Naive B cell (primary cell): ENCODE data around the gene CANT1. TPM values are rescaled to one million over a fixed set of nuclear protein-coding genes. Genes with fewer than 3 reads are reported as not detected.
A peak's percentile ranks its signal among the peaks of the same experiment; 100 is the strongest.
"Not testable (repeated sequence)": the region's sequence is repeated elsewhere in the genome, so short reads cannot be mapped to it uniquely, and the experiment has no call there.

ENCODE experiments used
- ATAC-seq, 2 donors: fragments of 150-1000 bp; cut with Tn5 transposase; 2 replicates each; pipeline ENCODE4 v1.10.0; 2021; ENCODE audit warnings: low read depth in 2 of 2, mild to moderate bottlenecking in 2 of 2, moderate library complexity in 2 of 2
- DNase-seq: peaks from one replicate; pipeline ENCODE4 v3.0.0; 2022
- H3K27ac Mint-ChIP-seq, 6 donors: one replicate each; pipeline ENCODE4 v1.8.0; 2020 to 2022; ENCODE audit warnings: mild to moderate bottlenecking in 6 of 6, mixed read lengths in 6 of 6, moderate library complexity in 5 of 6, inconsistent platforms in 2 of 6
- H3K27me3 Mint-ChIP-seq, 3 donors: one replicate each; pipeline ENCODE4 v1.8.0; 2021 to 2022; ENCODE audit warnings: mixed read lengths in 3 of 3, mild to moderate bottlenecking in 1 of 3
- H3K36me3 Mint-ChIP-seq, 2 donors: one replicate each; pipeline ENCODE4 v1.8.0; 2020 to 2022; ENCODE audit warnings: mixed read lengths in 2 of 2, inconsistent platforms in 1 of 2, mild to moderate bottlenecking in 1 of 2
- H3K4me1 Mint-ChIP-seq, 3 donors: one replicate each; pipeline ENCODE4 v1.8.0; 2020 to 2022; ENCODE audit warnings: mixed read lengths in 3 of 3, inconsistent platforms in 1 of 3, mild to moderate bottlenecking in 1 of 3, moderate library complexity in 1 of 3
- H3K4me3 Mint-ChIP-seq, 8 donors: one replicate each; pipeline ENCODE4 v1.8.0; 2020 to 2022; ENCODE audit warnings: mild to moderate bottlenecking in 8 of 8, mixed read lengths in 8 of 8, moderate library complexity in 8 of 8, inconsistent platforms in 2 of 8
- H3K9me3 Mint-ChIP-seq, 7 donors: one replicate each; pipeline ENCODE4 v1.8.0; 2020 to 2022; ENCODE audit warnings: mixed read lengths in 7 of 7, mild to moderate bottlenecking in 5 of 7, inconsistent platforms in 2 of 7, moderate library complexity in 1 of 7
- polyA plus RNA-seq, 6 donors: library from polyadenylated mRNA; unstranded; fragments of 300-500 nt; fragmentation: Illumina TruSeq; gene quantifications; one replicate each; pipeline ENCODE4 v1.2.3, GENCODE V29; 2021; ENCODE audit warnings: low read depth in 6 of 6

Gene CANT1
- polyA plus RNA-seq, 6 donors from 2014 or later, result 3.7 to 9.7 (median 6.0) TPM

- H3K4me1 Mint-ChIP-seq, result peaks cover 13 to 17% (median 14%) of the 10 kb centered on the region in 3 donors
- ATAC-seq (no peak), DNase-seq (no peak)
- H3K4me3 Mint-ChIP-seq, result peak overlapping the region in 1 of 8 donors; percentile 15
- H3K36me3 Mint-ChIP-seq, result peaks cover 0 to 14% of the 10 kb centered on the region in 2 donors
- H3K9me3 Mint-ChIP-seq, result peaks cover 0 to 21% (median 17%) of the 10 kb centered on the region in 7 donors
- H3K27ac Mint-ChIP-seq, result no peak overlapping the region
- peaks cover 6 to 9% (median 8%) of the 10 kb centered on the region in 3 donors for H3K27me3 Mint-ChIP-seq
Measured at GRCh38 chr17:78947235-78948149, 62.1 kb downstream of the CANT1 start.

DNA sequence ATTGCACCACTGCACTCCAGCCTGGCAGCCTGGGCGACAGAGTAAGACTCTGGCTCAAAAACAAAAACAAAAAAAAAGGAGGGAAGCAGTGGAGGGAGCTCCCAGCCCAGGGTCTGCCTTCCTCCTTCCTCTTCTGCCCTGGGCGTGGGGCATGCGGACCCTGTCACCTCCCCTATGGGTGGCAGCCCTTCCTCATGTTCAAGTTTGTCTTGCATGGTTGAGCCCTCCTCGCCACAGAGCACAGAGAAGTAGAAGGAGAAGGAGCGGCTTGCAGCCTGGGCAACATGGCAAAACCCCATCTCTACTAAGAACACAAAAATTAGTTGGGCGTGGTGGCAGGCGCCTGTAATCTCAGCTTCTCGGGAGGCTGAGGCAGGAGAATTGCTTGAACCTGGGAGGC is 62.9 kb downstream of the CANT1 start:
- ATAC-seq, result peak; percentile 79 to 81
- Mint-ChIP-seq H3K36me3 (peaks cover 0 to 14% of the 10 kb centered on the region in 2 donors), H3K27ac (peak overlapping the region in 3 of 6 donors; percentile 16 to 52 (median 16)), H3K4me1 (peaks cover 13 to 17% (median 14%) of the 10 kb centered on the region in 3 donors), H3K9me3 (peaks cover 0 to 21% (median 15%) of the 10 kb centered on the region in 7 donors), H3K27me3 (peaks cover 5 to 9% (median 8%) of the 10 kb centered on the region in 3 donors), H3K4me3 (peak overlapping the region in 4 of 8 donors; percentile 1 to 77 (median 31))
- peak; percentile 26 for DNase-seq

DNA sequence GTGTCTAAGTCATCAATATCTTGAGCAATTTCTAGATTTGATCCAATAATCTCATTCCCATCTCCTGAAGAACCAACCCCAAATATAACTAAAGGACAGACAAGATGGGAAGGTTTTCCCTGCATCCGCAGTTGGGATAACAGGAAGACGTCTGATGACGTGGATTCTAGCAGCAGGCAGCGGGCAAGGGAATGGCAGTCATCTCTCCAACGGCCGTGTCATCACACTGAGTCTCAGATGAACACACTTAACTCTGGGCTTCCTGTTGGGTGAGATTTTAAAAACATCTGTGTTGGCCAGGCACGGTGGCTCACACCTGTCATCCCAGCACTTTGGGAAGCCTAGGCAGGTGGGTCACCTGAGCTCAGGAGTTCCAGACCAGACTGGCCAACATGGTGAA is 63.4 kb downstream of the CANT1 start:
- H3K27me3 Mint-ChIP-seq, result peaks cover under 1 to 9% (median 8%) of the 10 kb centered on the region in 3 donors
- H3K27ac Mint-ChIP-seq, result peak overlapping the region in 2 of 6 donors; percentile 26 to 52
- ATAC-seq (no peak), DNase-seq (no peak)
- peaks cover 0 to 17% (median 14%) of the 10 kb centered on the region in 7 donors for H3K9me3 Mint-ChIP-seq
- H3K36me3 Mint-ChIP-seq, result peaks cover 0 to 11% of the 10 kb centered on the region in 2 donors
- peaks cover 13 to 17% (median 14%) of the 10 kb centered on the region in 3 donors for H3K4me1 Mint-ChIP-seq
- peak overlapping the region in 3 of 8 donors; percentile 11 to 77 (median 32) for H3K4me3 Mint-ChIP-seq

- Mint-ChIP-seq H3K4me1 (peaks cover 13 to 17% (median 14%) of the 10 kb centered on the region in 3 donors), H3K9me3 (peaks cover 0 to 10% (median 7%) of the 10 kb centered on the region in 7 donors)
- not testable (repeated sequence) for ATAC-seq, H3K36me3 Mint-ChIP-seq, H3K27me3 Mint-ChIP-seq, DNase-seq, H3K27ac Mint-ChIP-seq, H3K4me3 Mint-ChIP-seq
Measured at GRCh38 chr17:78945455-78945854, 64.1 kb downstream of the CANT1 start.

DNA sequence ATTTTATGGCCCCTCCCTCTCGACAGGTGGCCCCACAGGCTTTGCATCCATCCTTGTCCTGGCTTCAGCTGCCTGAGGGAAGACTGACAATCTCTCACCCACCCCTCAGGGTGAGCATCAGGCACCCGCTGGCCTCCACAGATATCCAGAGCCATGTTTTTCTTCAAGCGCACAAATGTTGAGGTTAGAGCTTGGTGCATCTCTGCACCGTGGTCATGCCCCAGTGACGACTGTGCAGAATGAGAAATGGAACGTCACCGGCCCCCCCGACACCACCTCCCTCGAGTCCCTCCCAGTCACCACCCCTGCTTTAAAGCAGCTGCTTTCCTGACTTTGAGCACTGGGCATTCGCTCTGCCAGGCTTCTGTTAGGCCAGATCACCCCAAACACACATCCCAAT is 64.6 kb downstream of the CANT1 start:
- Mint-ChIP-seq H3K27ac (no peak overlapping the region), H3K27me3 (peaks cover 0 to 9% (median 8%) of the 10 kb centered on the region in 3 donors), H3K36me3 (no peaks in the 10 kb centered on the region), H3K4me3 (peak overlapping the region in 2 of 8 donors; percentile 6 to 31), H3K9me3 (peaks cover 0 to 6% (median 5%) of the 10 kb centered on the region in 7 donors), H3K4me1 (peaks cover 13 to 17% (median 14%) of the 10 kb centered on the region in 3 donors)
- no peak for DNase-seq
- ATAC-seq, result peak; percentile 58 to 60

- Mint-ChIP-seq H3K4me1 (peaks cover 13 to 17% (median 14%) of the 10 kb centered on the region in 3 donors), H3K36me3 (no peaks in the 10 kb centered on the region), H3K9me3 (no peaks in the 10 kb centered on the region), H3K27ac (no peak overlapping the region), H3K27me3 (peaks cover 0 to 9% (median 8%) of the 10 kb centered on the region in 3 donors), H3K4me3 (no peak overlapping the region)
- no peak for DNase-seq
- ATAC-seq, result no peak
Measured at GRCh38 chr17:78944026-78944425, 65.5 kb downstream of the CANT1 start.

Other genes with a start within 250 kb of the CANT1 start
- 100 to 1,000 TPM; 165 to 235 (median 190) TPM for gene CYTH1, start 227.5 kb downstream of the CANT1 start, polyA plus RNA-seq
- gene USP36, start 168.9 kb downstream of the CANT1 start, polyA plus RNA-seq, result 10 to 100 TPM; 14.9 to 37.9 (median 24.5) TPM
- gene CEP295NL, start 106.6 kb downstream of the CANT1 start, polyA plus RNA-seq, result 1 to 10 TPM in 5 of 6 donors, not detected in 1; 1.3 to 2.9 (median 1.6) TPM
- 1 to 10 TPM in 1 of 6 donors, under 1 TPM in 5; 0.40 to 1.1 (median 0.65) TPM for gene TIMP2, start 84.4 kb downstream of the CANT1 start, polyA plus RNA-seq
- gene LGALS3BP, start 29.8 kb downstream of the CANT1 start, polyA plus RNA-seq, result 10 to 100 TPM in 1 of 6 donors, 1 to 10 TPM in 5; 1.2 to 17.1 (median 3.7) TPM
- not detected for gene C1QTNF1, start 14.4 kb upstream of the CANT1 start, polyA plus RNA-seq
- gene ENGASE, start 65.1 kb upstream of the CANT1 start, polyA plus RNA-seq, result 1 to 10 TPM; 1.4 to 7.4 (median 3.6) TPM